HCT116 (cell line): ENCODE data around the gene CFAP107. TPM values are rescaled to one million over a fixed set of nuclear protein-coding genes. Genes with fewer than 3 reads are reported as not detected.

ENCODE experiments used
- ATAC-seq: fragments of 200-7000 bp; cut with Tn5 transposase; 2 replicates; pipeline ENCODE4 v1.9.1; 2020; ENCODE audit warnings: mild to moderate bottlenecking, moderate library complexity
- BruUV-seq: library from RNA; stranded (reverse); fragments of 400-500 nt; replicated peaks from 2 replicates; lab custom pipeline; 2021; lab: Mats Ljungman, UMichigan
- CTCF ChIA-PET: fragments of 300-600 bp; sonication (Branson Sonifier 250); formaldehyde crosslinking; loops from one replicate; lab custom pipeline; 2021; ENCODE audit warnings: antibody characterized with exemption; lab: Charles Lee
- POLR2A ChIA-PET: fragments of 300-600, 350-600 bp; sonication (Branson Sonifier 250); formaldehyde crosslinking; loops from one replicate; lab custom pipeline; 2021; ENCODE audit warnings: antibody characterized with exemption; lab: Charles Lee
- RAD21 ChIA-PET, 2 experiments: fragments of 300-600 bp; sonication (Branson Sonifier 250); formaldehyde crosslinking; loops; one replicate each; lab custom pipeline; 2023; ENCODE audit warnings: low total read pairs in 2 of 2; ENCODE audit not compliant: uncharacterized antibody in 2 of 2, unreplicated experiment in 2 of 2, low non-redundant PET in 1 of 2; lab: Charles Lee
- DNase-seq: peaks from one replicate; pipeline ENCODE4 v3.0.0-alpha.2; 2010; ENCODE audit warnings: low read depth, low spot score
- H2AFZ ChIP-seq: fragments of 200-600 bp; shearing (Covaris generic), sonication (generic); 2 replicates; pipeline ENCODE4 v1.6.1; 2017; ENCODE audit warnings: low read depth, mixed run types, mixed read lengths, antibody characterized with exemption, low read length; ENCODE audit not compliant: poor library complexity, severe bottlenecking
- H3K27ac ChIP-seq: 2 replicates; pipeline ENCODE4 v1.5.1; 2012; ENCODE audit warnings: low read depth, low read length
- H3K27me3 ChIP-seq: fragments of 200-600 bp; sonication (generic); 2 replicates; pipeline ENCODE4 v1.6.1; 2016; ENCODE audit warnings: mixed run types, low read length, mixed read lengths; ENCODE audit not compliant: insufficient read depth
- H3K36me3 ChIP-seq, 2 experiments: fragments of 200-500 bp in 1 of 2; fragments of 200-600 bp in 1 of 2; sonication (Bioruptor generic) in 1 of 2; sonication (generic) in 1 of 2; 2 replicates each; pipeline versions ENCODE4 v1.5.1 to v1.6.1; 2014 to 2016; ENCODE audit warnings: low read length in 2 of 2, inconsistent platforms in 1 of 2, mixed read lengths in 1 of 2, mixed run types in 1 of 2; ENCODE audit not compliant: insufficient read depth in 2 of 2, control insufficient read depth in 1 of 2
- H3K4me1 ChIP-seq, 2 experiments: fragments of 200-600 bp in 1 of 2; sonication (generic) in 1 of 2; 2 replicates each; pipeline versions ENCODE4 v1.5.1 to v1.6.1; 2012 to 2017; ENCODE audit warnings: low read length in 2 of 2, inconsistent platforms in 1 of 2, mild to moderate bottlenecking in 1 of 2, mixed read lengths in 1 of 2, mixed run types in 1 of 2, moderate library complexity in 1 of 2; ENCODE audit not compliant: insufficient read depth in 2 of 2, control insufficient read depth in 1 of 2
- H3K4me2 ChIP-seq: fragments of 200-600 bp; sonication (generic); 2 replicates; pipeline ENCODE4 v1.6.1; 2017; ENCODE audit warnings: mixed run types, low read length, mixed read lengths
- H3K4me3 ChIP-seq, 2 experiments: fragments of 200-600 bp in 1 of 2; sonication (generic) in 1 of 2; replicated peaks in 1 of 2; 2 replicates each; pipeline ENCODE4 v1.5.1; 2011 to 2016; ENCODE audit warnings: low read length in 2 of 2, control low read depth in 1 of 2, low read depth in 1 of 2, mild to moderate bottlenecking in 1 of 2, mixed read lengths in 1 of 2, mixed run types in 1 of 2
- H3K79me2 ChIP-seq: fragments of 200-600 bp; sonication (generic); 2 replicates; pipeline ENCODE4 v1.6.1; 2017; ENCODE audit warnings: mild to moderate bottlenecking, mixed run types, low read length, moderate library complexity, mixed read lengths; ENCODE audit not compliant: insufficient read depth
- H3K9ac ChIP-seq: fragments of 200-600 bp; sonication (generic); 2 replicates; pipeline ENCODE4 v1.6.1; 2016; ENCODE audit warnings: low read length, mixed read lengths
- H3K9me2 ChIP-seq: fragments of 200-600 bp; sonication (generic), shearing (Covaris generic); 2 replicates; pipeline ENCODE4 v1.6.1; 2017; ENCODE audit warnings: mixed run types, mild to moderate bottlenecking, moderate library complexity; ENCODE audit not compliant: insufficient read depth
- H3K9me3 ChIP-seq, 2 experiments: fragments of 200-500 bp in 1 of 2; fragments of 200-600 bp in 1 of 2; sonication (Bioruptor generic) in 1 of 2; sonication (generic) in 1 of 2; 2 replicates each; pipeline ENCODE4 v1.6.1; 2014 to 2017; ENCODE audit warnings: low read length in 2 of 2, mixed read lengths in 2 of 2, inconsistent platforms in 1 of 2, low read depth in 1 of 2, mild to moderate bottlenecking in 1 of 2, mixed run types in 1 of 2, moderate library complexity in 1 of 2; ENCODE audit not compliant: control insufficient read depth in 1 of 2, insufficient read depth in 1 of 2
- H4K20me1 ChIP-seq: fragments of 200-600 bp; sonication (generic), shearing (Covaris generic); 2 replicates; pipeline ENCODE4 v1.6.1; 2017; ENCODE audit warnings: mixed run types, mild to moderate bottlenecking, moderate library complexity; ENCODE audit not compliant: insufficient read depth
- ELF1 ChIP-seq: IDR thresholded peaks from 2 replicates; pipeline ENCODE4 v1.6.1; 2012; ENCODE audit warnings: low read depth, borderline replicate concordance
- EZH2 ChIP-seq: fragments of 200-600 bp; sonication (generic); IDR thresholded peaks from 2 replicates; pipeline ENCODE4 v1.6.1; 2017; ENCODE audit warnings: antibody characterized with exemption, mixed run types
- FOSL1 ChIP-seq: IDR thresholded peaks from 2 replicates; pipeline ENCODE4 v1.6.1; 2012; ENCODE audit warnings: low read depth
- JUND ChIP-seq: IDR thresholded peaks from 2 replicates; pipeline ENCODE4 v1.6.1; 2012
- MAX ChIP-seq: IDR thresholded peaks from 2 replicates; pipeline ENCODE4 v1.6.1; 2012
- POLR2A ChIP-seq: IDR thresholded peaks from 2 replicates; pipeline ENCODE4 v1.7.0; 2011; ENCODE audit warnings: borderline replicate concordance; ENCODE audit not compliant: insufficient read depth, insufficient read length; ENCODE audit errors: extremely low read depth
- SIN3A ChIP-seq: IDR thresholded peaks from 2 replicates; pipeline ENCODE4 v1.6.1; 2012; ENCODE audit warnings: low read depth
- SP1 ChIP-seq: IDR thresholded peaks from 2 replicates; pipeline ENCODE4 v1.6.1; 2012; ENCODE audit warnings: low read depth
- SRF ChIP-seq: IDR thresholded peaks from 2 replicates; pipeline ENCODE4 v1.6.1; 2012; ENCODE audit warnings: low read depth
- TCF7L2 ChIP-seq: IDR thresholded peaks from 2 replicates; pipeline ENCODE4 v1.7.0; 2011; ENCODE audit warnings: borderline replicate concordance, inconsistent platforms; ENCODE audit not compliant: insufficient read depth, insufficient read length; ENCODE audit errors: extremely low read depth
- YY1 ChIP-seq: IDR thresholded peaks from 2 replicates; pipeline ENCODE4 v1.6.1; 2011; ENCODE audit warnings: low read length, low read depth, moderate library complexity, mild to moderate bottlenecking; ENCODE audit not compliant: insufficient replicate concordance; ENCODE audit errors: extremely low read depth
- ZNF274 ChIP-seq: fragments of 200-500 bp; sonication (Bioruptor generic); IDR thresholded peaks from 2 replicates; pipeline ENCODE4 v1.6.1; 2014; ENCODE audit warnings: mild to moderate bottlenecking, low read depth, low read length, inconsistent platforms
- intact Hi-C: fragments of 100-400 bp; cut with micrococcal nuclease; formaldehyde crosslinking; loops from 2 replicates; pipeline ENCODE4 v1.10.0; 2022
- total RNA-seq: library from RNA; stranded (reverse); gene quantifications from one replicate; pipeline ENCODE4 v1.2.1, GENCODE V29; 2021; ENCODE audit not compliant: unreplicated experiment

The CFAP107 gene
- total RNA-seq, 1 experiment from 2014 or later: not detected

- TF ChIP-seq SIN3A (no peak), MAX (no peak), POLR2A (no peak), TCF7L2 (no peak), SRF (no peak), YY1 (no peak)
- TF ChIP-seq, all 23 proteins: peak for 0
- Histone ChIP-seq H2AFZ (no peak overlapping the region), H3K4me3 (no peak overlapping the region), H3K79me2 (no peaks in the 10 kb centered on the region), H3K9me3 (no peaks in the 10 kb centered on the region), H3K4me2 (no peak overlapping the region), H4K20me1 (no peaks in the 10 kb centered on the region), H3K36me3 (no peaks in the 10 kb centered on the region), H3K27ac (no peak overlapping the region), H3K9ac (no peak overlapping the region), H3K27me3 (peaks cover 6% of the 10 kb centered on the region; the same call in 1 of the 2 replicates), H3K9me2 (no peaks in the 10 kb centered on the region), H3K4me1 (no peaks in the 10 kb centered on the region)
- RAD21 ChIA-PET: no interaction called here
- no peak for ATAC-seq
- intact Hi-C loops: loop anchor here (10.0 kb wide), 1 partner anchor 496 kb away; no protein-coding TSS in a partner anchor
- BruUV-seq: no TSS peak
- CTCF ChIA-PET: no interaction called here
- no peak for DNase-seq
- POLR2A ChIA-PET: no interaction called here
Measured at GRCh38 chr1:12770620-12771019, 24.6 kb downstream of the CFAP107 start.

GRCh38 chr1:12771186-12771585 is 25.2 kb downstream of the CFAP107 start:
- Histone ChIP-seq H3K9me2 (no peaks in the 10 kb centered on the region), H4K20me1 (no peaks in the 10 kb centered on the region), H3K9ac (no peak overlapping the region), H3K36me3 (no peaks in the 10 kb centered on the region), H3K4me3 (no peak overlapping the region), H3K4me1 (no peaks in the 10 kb centered on the region), H3K79me2 (no peaks in the 10 kb centered on the region), H2AFZ (no peak overlapping the region), H3K27ac (no peak overlapping the region), H3K27me3 (peaks cover 6% of the 10 kb centered on the region; the same call in 1 of the 2 replicates), H3K4me2 (no peak overlapping the region), H3K9me3 (no peaks in the 10 kb centered on the region)
- ChIA-PET RAD21 (no interaction called here), CTCF (no interaction called here), POLR2A (no interaction called here)
- DNase-seq (no peak), ATAC-seq (no peak)
- intact Hi-C loops: loop anchor here (10.0 kb wide), 1 partner anchor 496 kb away; no protein-coding TSS in a partner anchor
- no TSS peak for BruUV-seq
- TF ChIP-seq TCF7L2 (no peak), EZH2 (no peak), ELF1 (no peak), SP1 (no peak), POLR2A (no peak), ZNF274 (no peak), MAX (no peak), JUND (no peak), FOSL1 (no peak)
